Adrenal gland (tissue), 5 donors: ENCODE data around the gene PLEKHA6.

Source experiments
- CTCF ChIP-seq, 6 experiments: fragments of 450-650 bp in 4 of 6; fragments of 200-600 bp in 2 of 6; sonication (generic) in 1 of 6; IDR thresholded peaks; 1 replicate in 5 of 6; 2 replicates in 1 of 6; pipeline versions ENCODE4 v1.5.1 to v1.8.0; 2016 to 2021; ENCODE audit warnings: antibody characterized with exemption in 6 of 6, mild to moderate bottlenecking in 2 of 6, moderate library complexity in 1 of 6
- POLR2A ChIP-seq, 2 donors: fragments of 450-650 bp; IDR thresholded peaks; one replicate each; pipeline ENCODE4 v1.6.1; 2017; ENCODE audit warnings: antibody characterized with exemption in 2 of 2, mild to moderate bottlenecking in 2 of 2, moderate library complexity in 1 of 2
- donor health status: DM: no; HTN: no; CAD: no.

GRCh38 chr1:204376465-204376864 is 16.7 kb upstream of the PLEKHA6 start:
- TF ChIP-seq POLR2A (IDR thresholded peaks at IDR 0.05) (no peak), CTCF (IDR thresholded peaks at IDR 0.05) (no peak)
